Measurements from ENCODE around the gene ATL3.
"Not testable (repeated sequence)": the region's sequence is repeated elsewhere in the genome, so short reads cannot be mapped to it uniquely, and the experiment has no call there.

The ATL3 gene

DNA sequence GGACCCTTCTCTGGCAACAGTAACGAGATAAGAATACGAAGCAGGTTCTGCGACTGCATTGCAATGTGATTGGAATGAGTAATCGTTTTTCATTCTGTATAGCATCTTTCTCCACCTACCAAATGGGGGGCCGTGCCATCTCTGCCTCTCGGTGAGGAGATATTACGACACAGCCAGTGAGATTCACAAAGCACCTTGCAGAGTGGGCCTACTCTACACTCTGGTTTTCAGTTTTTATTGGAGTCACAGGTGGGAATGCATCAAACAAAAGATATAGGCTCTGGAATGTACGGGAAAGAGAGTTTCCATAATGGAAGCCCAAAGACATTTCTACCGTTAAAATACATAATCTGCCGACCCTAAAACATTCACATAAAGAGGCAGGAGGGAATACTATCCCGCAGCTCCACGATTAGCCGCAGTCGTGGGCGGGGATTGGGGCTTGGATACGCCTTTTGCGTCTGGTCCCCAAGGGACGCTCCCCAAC is 9.7 kb upstream of the ATL3 start:
- peak; percentile 49 for DNase-seq

GRCh38 chr11:63673579-63673978 is 2.4 kb upstream of the ATL3 start:
- no peak for DNase-seq

DNA sequence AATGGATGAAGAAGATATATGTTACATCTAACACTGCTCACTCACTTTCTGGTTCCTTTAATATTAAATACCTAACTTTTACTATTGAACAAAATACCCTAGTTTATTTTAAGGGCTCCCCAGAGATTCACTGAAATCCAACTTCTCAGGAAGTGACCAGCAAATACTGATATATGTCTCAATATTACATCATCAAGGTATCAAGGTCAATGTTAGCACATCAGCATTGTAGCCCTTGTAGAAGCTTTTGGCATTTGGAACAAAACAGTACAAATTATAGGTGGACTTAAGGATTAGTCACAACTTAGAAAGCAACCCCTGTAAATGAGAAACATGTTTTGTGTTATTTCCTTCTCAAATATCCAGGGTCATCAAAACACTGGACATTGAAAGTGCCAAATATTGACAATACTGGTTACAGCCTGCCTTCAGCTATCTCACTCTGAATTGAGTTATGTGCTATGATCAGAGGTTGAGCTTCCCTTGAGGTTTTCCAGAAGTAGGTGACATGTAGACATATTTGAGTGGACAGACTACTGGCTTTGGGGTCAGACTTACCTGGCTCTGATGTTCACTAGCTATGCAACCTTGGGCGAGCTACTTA is 1.9 kb upstream of the ATL3 start:
- no peak for DNase-seq

DNA sequence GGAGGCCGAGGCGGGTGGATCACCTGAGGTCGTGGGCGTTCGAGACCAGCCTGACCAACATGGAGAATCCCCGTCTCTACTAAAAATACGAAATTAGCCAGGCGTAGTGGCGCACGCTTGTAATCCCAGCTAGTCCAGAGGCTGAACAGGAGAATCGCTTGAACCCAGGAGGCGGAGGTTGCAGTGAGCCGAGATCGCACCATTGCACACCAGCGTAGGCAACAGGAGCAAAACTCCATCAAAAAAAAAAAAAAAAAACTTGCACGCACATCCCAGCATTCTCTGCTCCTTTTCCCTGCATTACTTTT is 934 bp upstream of the ATL3 start:
- no peak for DNase-seq

DNA sequence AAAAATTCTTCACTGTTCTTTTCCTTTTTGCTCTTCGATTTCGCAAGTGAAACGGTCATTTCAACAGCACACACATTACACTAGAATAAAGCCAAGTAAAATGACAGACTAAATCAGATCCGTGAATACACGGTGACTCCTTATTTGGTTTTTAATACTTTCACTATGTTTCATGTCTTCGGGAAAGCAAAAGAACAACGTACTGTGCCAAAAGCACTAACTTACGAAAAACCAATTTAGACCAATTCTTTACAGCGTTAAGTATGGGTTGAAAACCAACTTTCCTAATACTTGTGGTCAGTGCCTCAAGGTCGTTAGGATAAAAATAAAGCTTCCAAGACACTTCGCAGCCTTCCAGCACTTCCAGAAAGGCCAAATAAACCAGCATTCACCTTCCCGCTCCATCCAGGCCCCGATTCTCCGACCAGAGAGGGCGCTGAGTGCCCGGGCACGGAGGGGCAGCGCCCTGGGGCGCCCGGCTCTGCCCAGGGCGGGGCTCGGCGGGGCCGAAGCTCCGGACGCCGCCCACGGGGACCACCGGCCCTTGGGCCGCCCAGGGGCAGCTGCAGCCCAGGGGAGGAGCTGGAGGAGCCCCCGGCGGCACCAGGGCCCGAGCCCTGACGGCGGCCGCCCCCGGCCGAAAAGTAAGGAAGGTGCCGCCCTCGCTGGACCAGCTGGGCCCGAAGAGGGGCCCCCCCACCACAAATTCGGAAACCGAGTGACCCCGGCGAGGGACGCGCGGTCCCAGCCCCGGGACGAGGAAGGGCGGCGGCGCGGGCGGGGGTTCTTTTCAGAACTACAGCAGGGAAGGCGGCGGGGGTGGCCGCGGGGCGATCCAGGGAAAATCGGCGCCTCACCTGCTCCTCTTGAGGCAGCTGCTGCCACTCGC is 499 bp downstream of the ATL3 start:
- peak; percentile 37 for DNase-seq

GRCh38 chr11:63670096-63670432 is 1.1 kb downstream of the ATL3 start:
- DNase-seq = no peak

DNA sequence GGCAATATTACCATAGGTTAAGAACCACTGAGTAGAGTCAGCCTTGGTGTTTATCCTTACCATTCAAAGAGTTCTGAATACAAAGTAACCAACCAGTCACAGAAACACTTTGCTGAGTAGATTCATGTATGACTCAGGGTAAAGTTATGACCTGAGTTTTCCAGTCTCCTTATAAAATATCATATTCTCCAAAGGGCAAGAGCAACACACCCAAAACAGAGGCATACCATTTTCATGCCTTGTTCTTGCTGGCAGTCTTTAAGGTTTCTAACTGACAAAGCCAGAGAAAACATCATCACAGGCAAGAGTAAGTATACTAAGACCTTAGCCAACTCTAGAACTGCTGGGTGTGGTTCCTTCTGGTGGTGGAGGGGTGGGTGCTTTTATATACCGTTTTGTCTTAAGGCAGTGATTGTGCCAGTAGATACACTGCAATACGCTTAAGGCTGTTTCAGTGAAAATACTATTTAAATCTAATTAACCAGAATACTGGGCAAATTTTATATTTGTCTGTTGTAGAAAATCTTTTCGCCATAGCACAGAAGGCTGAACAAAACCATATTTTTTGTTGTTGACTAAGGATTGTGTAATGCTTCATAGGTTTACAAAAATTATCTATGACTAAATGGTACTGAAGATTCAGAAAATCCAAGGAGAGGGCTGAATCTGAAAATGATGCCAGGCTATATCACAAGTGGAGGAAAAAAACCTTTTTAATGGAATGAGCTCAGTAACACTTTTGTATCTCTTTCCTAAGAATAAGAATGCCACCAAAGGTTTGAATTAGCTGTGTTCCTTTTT is 3.0 kb downstream of the ATL3 start:
- DNase-seq = no peak

DNA sequence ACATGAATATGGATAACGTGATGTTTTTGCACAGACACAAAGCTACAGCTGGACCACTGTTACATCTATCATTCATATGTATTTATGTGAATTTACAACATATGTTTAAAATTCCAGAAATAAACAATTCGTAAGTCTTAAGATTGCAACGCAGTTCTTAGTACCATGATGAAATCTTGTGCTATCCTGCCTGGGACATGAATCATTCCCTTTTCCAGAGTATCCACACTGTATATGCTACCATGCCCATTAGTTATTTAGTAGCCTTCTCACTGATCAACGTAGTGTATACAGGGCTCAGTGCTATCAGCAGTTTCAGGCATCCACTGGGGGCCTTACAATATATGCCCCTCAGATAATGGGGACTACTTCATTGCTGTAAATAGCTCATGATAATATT is 4.3 kb downstream of the ATL3 start:
- DNase-seq = no peak

GRCh38 chr11:63663809-63664208 is 7.4 kb downstream of the ATL3 start:
- no peak for DNase-seq

- DNase-seq = no peak
Measured at GRCh38 chr11:63660972-63661371, 10.2 kb downstream of the ATL3 start.

- DNase-seq = no peak
Measured at GRCh38 chr11:63652671-63653070, 18.5 kb downstream of the ATL3 start.

- DNase-seq = no peak
Measured at GRCh38 chr11:63643205-63643604, 28.0 kb downstream of the ATL3 start.

- DNase-seq = no peak
Measured at GRCh38 chr11:63641727-63642126, 29.4 kb downstream of the ATL3 start.

- DNase-seq = no peak
Measured at GRCh38 chr11:63639199-63639832, 31.9 kb downstream of the ATL3 start.

GRCh38 chr11:63638436-63638835 is 32.7 kb downstream of the ATL3 start:
- DNase-seq = not testable (repeated sequence)

GRCh38 chr11:63635762-63636465 is 35.3 kb downstream of the ATL3 start:
- peak; percentile 30 for DNase-seq

DNA sequence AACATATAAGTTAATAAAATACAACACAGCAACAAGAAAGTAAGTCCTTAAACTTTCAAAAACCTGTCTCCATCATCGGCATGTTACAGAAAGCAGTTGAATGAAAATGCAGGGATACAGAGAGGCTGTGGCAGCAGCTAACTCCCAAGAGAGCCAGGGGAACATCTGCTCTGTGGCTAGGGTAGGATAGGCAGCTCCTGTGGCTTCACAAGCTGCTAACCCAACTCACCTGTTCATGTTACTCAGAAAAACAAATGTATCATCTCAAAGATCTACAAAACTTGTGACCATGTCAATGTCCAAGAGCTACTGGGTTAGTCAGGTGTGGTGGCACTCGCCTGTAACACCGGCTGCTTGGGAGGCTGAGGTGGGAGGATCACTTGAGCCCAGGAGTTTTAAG is 41.8 kb downstream of the ATL3 start:
- DNase-seq = no peak

DNA sequence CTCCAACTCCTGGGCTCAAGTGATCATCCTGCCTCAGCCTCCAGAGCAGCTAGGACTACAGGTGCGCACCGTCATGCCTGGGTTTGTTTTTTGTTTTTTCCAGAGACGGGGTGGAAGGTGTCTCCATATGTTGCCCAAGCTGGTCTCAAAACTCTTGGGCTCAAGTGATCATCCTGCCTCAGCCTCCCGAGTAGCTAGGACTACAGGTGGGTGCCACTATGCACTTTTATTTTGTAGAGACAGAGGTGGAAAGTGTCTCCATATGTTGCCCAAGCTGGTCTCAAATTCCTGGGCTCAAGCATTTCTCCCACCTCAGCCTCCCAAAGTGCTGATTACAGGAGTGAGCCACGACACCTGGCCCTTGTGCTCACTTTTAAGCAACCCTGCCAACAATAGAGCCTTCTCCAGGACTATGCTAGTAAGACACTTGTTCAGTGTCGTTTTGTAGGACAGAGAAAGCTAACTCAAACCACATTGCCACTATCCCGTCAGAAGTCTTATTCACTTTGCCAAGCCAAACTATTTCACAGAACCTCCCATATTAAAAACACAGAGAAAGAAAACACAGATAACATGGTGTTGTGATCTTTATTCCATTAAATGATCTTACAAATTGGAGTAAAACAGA is 47.5 kb downstream of the ATL3 start:
- no peak for DNase-seq

- DNase-seq = peak; percentile 55
Measured at GRCh38 chr11:63622323-63622722, 48.9 kb downstream of the ATL3 start.

DNA sequence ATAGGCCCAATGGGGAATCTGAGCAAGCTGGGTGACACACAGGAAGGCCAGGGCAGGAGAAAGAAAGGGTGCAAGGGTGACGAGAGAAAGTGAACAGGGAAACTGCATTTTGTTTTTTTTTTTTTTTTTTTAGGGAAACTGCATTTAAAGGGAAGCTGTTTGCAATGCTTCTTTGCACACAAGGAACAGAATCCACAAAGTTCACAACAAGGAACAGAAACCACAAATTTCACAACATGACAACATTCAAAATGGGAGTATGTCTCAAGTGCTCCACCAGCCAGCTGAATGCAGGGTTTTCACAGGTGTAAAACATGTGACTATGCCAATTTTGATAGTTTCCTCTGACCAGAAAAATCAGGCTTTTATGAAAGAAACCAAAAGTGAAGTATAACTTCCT is 50.1 kb downstream of the ATL3 start:
- DNase-seq = no peak

- no peak for DNase-seq
Measured at GRCh38 chr11:63619967-63620366, 51.2 kb downstream of the ATL3 start.

GRCh38 chr11:63617686-63618085 is 53.5 kb downstream of the ATL3 start:
- DNase-seq = not testable (repeated sequence)
